Measurements from ENCODE around the gene PFKFB2.
A peak's percentile ranks its signal among the peaks of the same experiment; 100 is the strongest.

The PFKFB2 gene

DNA sequence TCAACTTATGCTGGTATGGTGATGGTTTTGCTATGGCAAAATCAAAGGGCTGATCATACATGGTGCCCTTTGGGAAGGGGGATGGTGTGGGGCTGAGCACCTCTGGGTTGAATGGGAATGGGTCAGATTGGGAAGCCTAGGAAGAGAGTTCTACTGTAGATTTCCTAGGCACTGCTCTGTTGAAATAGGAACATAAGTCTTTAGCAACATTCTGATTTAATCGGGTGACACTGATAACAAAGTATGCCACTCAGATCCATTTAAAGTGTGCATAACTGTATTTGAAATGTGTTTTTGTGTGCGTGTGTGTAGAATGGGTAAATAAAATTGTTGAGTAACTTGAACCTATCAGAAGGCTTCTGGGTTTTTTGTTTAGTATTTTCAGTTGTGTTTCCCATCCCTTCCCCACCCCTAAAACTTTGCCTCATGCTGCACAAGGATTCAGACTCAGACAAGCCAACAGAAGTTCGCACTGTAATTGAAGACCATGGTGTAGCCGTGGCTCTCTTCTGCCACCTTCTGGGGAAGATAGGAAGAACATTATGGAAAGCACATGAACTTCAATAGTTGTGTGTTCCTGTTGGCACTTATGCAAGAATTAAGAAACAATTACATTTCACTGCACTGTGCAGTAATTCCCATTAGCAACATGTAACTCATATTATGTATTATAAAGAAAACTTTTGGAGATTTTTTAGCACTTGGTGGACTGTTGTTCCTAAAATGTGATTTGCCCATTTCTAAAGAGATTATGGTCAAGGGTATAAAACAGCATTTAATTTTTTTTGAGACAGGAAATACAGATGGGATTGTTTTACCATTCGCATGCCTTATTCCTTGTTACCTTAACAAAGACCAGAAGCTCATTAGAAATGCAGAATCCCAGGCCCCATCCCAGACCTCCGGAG is 24.6 kb downstream of the PFKFB2 start (continued):
- TF ChIP-seq, protein P1, sequence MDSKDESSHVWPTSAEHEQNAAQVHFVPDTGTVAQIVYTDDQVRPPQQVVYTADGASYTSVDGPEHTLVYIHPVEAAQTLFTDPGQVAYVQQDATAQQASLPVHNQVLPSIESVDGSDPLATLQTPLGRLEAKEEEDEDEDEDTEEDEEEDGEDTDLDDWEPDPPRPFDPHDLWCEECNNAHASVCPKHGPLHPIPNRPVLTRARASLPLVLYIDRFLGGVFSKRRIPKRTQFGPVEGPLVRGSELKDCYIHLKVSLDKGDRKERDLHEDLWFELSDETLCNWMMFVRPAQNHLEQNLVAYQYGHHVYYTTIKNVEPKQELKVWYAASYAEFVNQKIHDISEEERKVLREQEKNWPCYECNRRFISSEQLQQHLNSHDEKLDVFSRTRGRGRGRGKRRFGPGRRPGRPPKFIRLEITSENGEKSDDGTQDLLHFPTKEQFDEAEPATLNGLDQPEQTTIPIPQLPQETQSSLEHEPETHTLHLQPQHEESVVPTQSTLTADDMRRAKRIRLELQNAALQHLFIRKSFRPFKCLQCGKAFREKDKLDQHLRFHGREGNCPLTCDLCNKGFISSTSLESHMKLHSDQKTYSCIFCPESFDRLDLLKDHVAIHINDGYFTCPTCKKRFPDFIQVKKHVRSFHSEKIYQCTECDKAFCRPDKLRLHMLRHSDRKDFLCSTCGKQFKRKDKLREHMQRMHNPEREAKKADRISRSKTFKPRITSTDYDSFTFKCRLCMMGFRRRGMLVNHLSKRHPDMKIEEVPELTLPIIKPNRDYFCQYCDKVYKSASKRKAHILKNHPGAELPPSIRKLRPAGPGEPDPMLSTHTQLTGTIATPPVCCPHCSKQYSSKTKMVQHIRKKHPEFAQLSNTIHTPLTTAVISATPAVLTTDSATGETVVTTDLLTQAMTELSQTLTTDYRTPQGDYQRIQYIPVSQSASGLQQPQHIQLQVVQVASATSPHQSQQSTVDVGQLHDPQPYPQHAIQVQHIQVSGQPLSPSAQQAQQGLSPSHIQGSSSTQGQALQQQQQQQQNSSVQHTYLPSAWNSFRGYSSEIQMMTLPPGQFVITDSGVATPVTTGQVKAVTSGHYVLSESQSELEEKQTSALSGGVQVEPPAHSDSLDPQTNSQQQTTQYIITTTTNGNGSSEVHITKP (tag by site-specific recombination; IDR thresholded peaks at IDR 0.05), result 0 out of 2 replicates have a peak, but pooled peaks have one; percentile 23
- TF ChIP-seq TCF7L2 (IDR thresholded peaks at IDR 0.05; ENCODE audit: borderline replicate concordance, low read depth, low read length) (no peak), ZNF146 (tag by site-specific recombination; IDR thresholded peaks at IDR 0.05) (no peak), ZNF449 (tag by site-specific recombination; IDR thresholded peaks at IDR 0.05) (no peak), ZSCAN18 (tag by site-specific recombination; IDR thresholded peaks at IDR 0.05) (no peak), IKZF3 (tag by site-specific recombination; IDR thresholded peaks at IDR 0.05) (no peak), ZBTB17 (tag by site-specific recombination; IDR thresholded peaks at IDR 0.05) (peak; percentile 47), OVOL3 (tag by site-specific recombination; IDR thresholded peaks at IDR 0.05) (no peak), SETDB1 (IDR thresholded peaks at IDR 0.05; ENCODE audit: insufficient read length, low read length) (no peak), ZNF701 (tag by site-specific recombination; IDR thresholded peaks at IDR 0.05) (no peak)
- TF ChIP-seq, protein P2, sequence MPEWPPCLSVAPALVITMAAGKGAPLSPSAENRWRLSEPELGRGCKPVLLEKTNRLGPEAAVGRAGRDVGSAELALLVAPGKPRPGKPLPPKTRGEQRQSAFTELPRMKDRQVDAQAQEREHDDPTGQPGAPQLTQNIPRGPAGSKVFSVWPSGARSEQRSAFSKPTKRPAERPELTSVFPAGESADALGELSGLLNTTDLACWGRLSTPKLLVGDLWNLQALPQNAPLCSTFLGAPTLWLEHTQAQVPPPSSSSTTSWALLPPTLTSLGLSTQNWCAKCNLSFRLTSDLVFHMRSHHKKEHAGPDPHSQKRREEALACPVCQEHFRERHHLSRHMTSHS (tag by site-specific recombination; IDR thresholded peaks at IDR 0.05), result no peak
- TF ChIP-seq, protein P3, sequence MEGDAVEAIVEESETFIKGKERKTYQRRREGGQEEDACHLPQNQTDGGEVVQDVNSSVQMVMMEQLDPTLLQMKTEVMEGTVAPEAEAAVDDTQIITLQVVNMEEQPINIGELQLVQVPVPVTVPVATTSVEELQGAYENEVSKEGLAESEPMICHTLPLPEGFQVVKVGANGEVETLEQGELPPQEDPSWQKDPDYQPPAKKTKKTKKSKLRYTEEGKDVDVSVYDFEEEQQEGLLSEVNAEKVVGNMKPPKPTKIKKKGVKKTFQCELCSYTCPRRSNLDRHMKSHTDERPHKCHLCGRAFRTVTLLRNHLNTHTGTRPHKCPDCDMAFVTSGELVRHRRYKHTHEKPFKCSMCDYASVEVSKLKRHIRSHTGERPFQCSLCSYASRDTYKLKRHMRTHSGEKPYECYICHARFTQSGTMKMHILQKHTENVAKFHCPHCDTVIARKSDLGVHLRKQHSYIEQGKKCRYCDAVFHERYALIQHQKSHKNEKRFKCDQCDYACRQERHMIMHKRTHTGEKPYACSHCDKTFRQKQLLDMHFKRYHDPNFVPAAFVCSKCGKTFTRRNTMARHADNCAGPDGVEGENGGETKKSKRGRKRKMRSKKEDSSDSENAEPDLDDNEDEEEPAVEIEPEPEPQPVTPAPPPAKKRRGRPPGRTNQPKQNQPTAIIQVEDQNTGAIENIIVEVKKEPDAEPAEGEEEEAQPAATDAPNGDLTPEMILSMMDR (tag by site-specific recombination; IDR thresholded peaks at IDR 0.05), result peak; percentile 68; the same call in 1 of the 2 replicates

DNA sequence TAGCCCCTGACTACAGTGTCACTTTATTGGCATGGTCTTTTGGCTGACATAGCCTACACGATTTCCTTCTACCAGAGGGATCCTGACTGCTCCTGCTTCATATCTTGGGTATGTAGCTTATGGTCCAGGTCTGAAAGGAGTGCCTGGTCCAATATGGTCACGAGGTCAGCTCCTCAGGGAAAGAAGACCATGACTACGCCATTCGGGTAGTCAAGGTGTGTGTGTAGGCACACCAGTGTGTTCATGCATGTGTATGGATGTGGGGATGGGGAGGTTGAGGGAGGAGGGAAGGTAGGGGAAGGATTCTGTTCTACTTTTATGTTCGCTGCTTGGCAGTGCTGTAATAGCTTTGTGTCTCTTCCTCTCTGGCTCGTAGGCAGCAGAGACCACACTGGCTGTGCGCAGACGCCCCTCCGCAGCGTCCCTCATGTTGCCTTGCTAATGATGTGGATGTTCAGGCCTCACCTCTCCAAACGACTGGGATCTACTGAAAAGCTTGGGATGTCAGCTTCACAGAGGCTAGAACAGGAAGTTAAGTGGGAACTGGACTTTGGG is 25.6 kb downstream of the PFKFB2 start:
- POLR2A ChIA-PET, result no interaction called here
- Histone ChIP-seq H3K4me1 (ENCODE audit: control insufficient read depth, insufficient read depth, low read length) (no peaks in the 10 kb centered on the region), H3K4me3 (ENCODE audit: low read depth, low read length) (no peak overlapping the region), H3K9me3 (ENCODE audit: control insufficient read depth, insufficient read depth, low read depth, low read length) (no peaks in the 10 kb centered on the region), H3K27ac (ENCODE audit: extremely low read depth, low read depth, low read length) (no peak overlapping the region), H3K36me3 (ENCODE audit: control insufficient read depth in 2 of 2, insufficient read depth in 1 of 2, low read length in 2 of 2) (no peaks in the 10 kb centered on the region)
- CTCF ChIA-PET, result interaction anchor here (0.5 to 3.4 kb wide), 13 partner anchors 18 to 1042 kb away, joined by 3 to 18 read pairs (median 4); no protein-coding TSS in a partner anchor
- TF ChIP-seq ZNF548 (tag by site-specific recombination; IDR thresholded peaks at IDR 0.05) (no peak), ZNF544 (tag by site-specific recombination; IDR thresholded peaks at IDR 0.05) (no peak), ZNF664 (tag by site-specific recombination; IDR thresholded peaks at IDR 0.05) (no peak), ZNF677 (tag by site-specific recombination; IDR thresholded peaks at IDR 0.05) (no peak), ZBTB49 (tag by site-specific recombination; IDR thresholded peaks at IDR 0.05; ENCODE audit: low read depth) (no peak), ELK4 (IDR thresholded peaks at IDR 0.05; ENCODE audit: borderline replicate concordance, low read depth, low read length) (no peak), ZSCAN18 (tag by site-specific recombination; IDR thresholded peaks at IDR 0.05) (no peak), KLF9 (tag by site-specific recombination; IDR thresholded peaks at IDR 0.05; ENCODE audit: low read depth) (no peak)

All from HEK293 (cell line).